Measurements from ENCODE around the gene MARK2.
A peak's percentile ranks its signal among the peaks of the same experiment; 100 is the strongest.

The MARK2 gene

GRCh38 chr11:63837739-63838138, 1.2 kb upstream of the MARK2 start:
- H4K20me1 ChIP-seq (ENCODE audit: control insufficient read depth, insufficient read depth, low read depth, low read length) = peaks cover 20% of the 10 kb centered on the region
- H3K4me3 ChIP-seq (ENCODE audit: low read length) = peak overlapping the region; percentile 88
- H3K9me2 ChIP-seq (replicated peaks; ENCODE audit: control insufficient read depth, low read length) = no peaks in the 10 kb centered on the region
- H3K36me3 ChIP-seq (ENCODE audit: control insufficient read depth, low read length) = peaks cover 40% of the 10 kb centered on the region
- no peaks in the 10 kb centered on the region for H3K9me3 ChIP-seq (ENCODE audit: control insufficient read depth, insufficient read depth, low read length)
- H3K27me3 ChIP-seq (ENCODE audit: control insufficient read depth, low read length) = no peaks in the 10 kb centered on the region
- peaks cover 4% of the 10 kb centered on the region for H3F3A ChIP-seq (ENCODE audit: control insufficient read depth, insufficient read depth)
- TF ChIP-seq CTCF (IDR thresholded peaks at IDR 0.05; ENCODE audit: low read depth, low read length, poor library complexity, severe bottlenecking) (no peak), EZH2phosphoT487 (IDR thresholded peaks at IDR 0.05; ENCODE audit: borderline replicate concordance, low read length) (no peak)
- peak overlapping the region; percentile 67 for H3K27ac ChIP-seq (ENCODE audit: low read depth, low read length)
- H3K4me2 ChIP-seq (ENCODE audit: low read length) = peak overlapping the region; percentile 97
- peaks cover 34% of the 10 kb centered on the region for H3K4me1 ChIP-seq (ENCODE audit: control insufficient read depth, low read length)
- peaks cover 44% of the 10 kb centered on the region for H3K79me2 ChIP-seq (ENCODE audit: control insufficient read depth, low read length)

GRCh38 chr11:63838150-63838677, 696 bp upstream of the MARK2 start:
- Histone ChIP-seq H4K20me1 (ENCODE audit: control insufficient read depth, insufficient read depth, low read depth, low read length) (peaks cover 20% of the 10 kb centered on the region), H3K4me3 (ENCODE audit: low read length) (peak overlapping the region; percentile 88), H3K27ac (ENCODE audit: low read depth, low read length) (peak overlapping the region; percentile 67), H3K9me3 (ENCODE audit: control insufficient read depth, insufficient read depth, low read length) (no peaks in the 10 kb centered on the region), H3K4me2 (ENCODE audit: low read length) (peak overlapping the region; percentile 97), H3K36me3 (ENCODE audit: control insufficient read depth, low read length) (peaks cover 45% of the 10 kb centered on the region), H3K79me2 (ENCODE audit: control insufficient read depth, low read length) (peaks cover 49% of the 10 kb centered on the region), H3K9me2 (replicated peaks; ENCODE audit: control insufficient read depth, low read length) (no peaks in the 10 kb centered on the region), H3F3A (ENCODE audit: control insufficient read depth, insufficient read depth) (peaks cover 4% of the 10 kb centered on the region), H3K27me3 (ENCODE audit: control insufficient read depth, low read length) (no peaks in the 10 kb centered on the region), H3K4me1 (ENCODE audit: control insufficient read depth, low read length) (peaks cover 32% of the 10 kb centered on the region)
- TF ChIP-seq EZH2phosphoT487 (IDR thresholded peaks at IDR 0.05; ENCODE audit: borderline replicate concordance, low read length) (no peak), CTCF (IDR thresholded peaks at IDR 0.05; ENCODE audit: low read depth, low read length, poor library complexity, severe bottlenecking) (no peak)

- H3K27ac ChIP-seq (ENCODE audit: low read depth, low read length) = peak overlapping the region; percentile 51
- H3K79me2 ChIP-seq (ENCODE audit: control insufficient read depth, low read length) = peaks cover 63% of the 10 kb centered on the region
Measured at GRCh38 chr11:63839508-63840355, 822 bp downstream of the MARK2 start.

More at GRCh38 chr11:63839508-63840355, 822 bp downstream of the MARK2 start:
- peaks cover 32% of the 10 kb centered on the region for H3K4me1 ChIP-seq (ENCODE audit: control insufficient read depth, low read length)
- no peaks in the 10 kb centered on the region for H3K27me3 ChIP-seq (ENCODE audit: control insufficient read depth, low read length)
- H3K36me3 ChIP-seq (ENCODE audit: control insufficient read depth, low read length) = peaks cover 57% of the 10 kb centered on the region
- peaks cover 4% of the 10 kb centered on the region for H3F3A ChIP-seq (ENCODE audit: control insufficient read depth, insufficient read depth)
- H4K20me1 ChIP-seq (ENCODE audit: control insufficient read depth, insufficient read depth, low read depth, low read length) = peaks cover 28% of the 10 kb centered on the region
- H3K4me2 ChIP-seq (ENCODE audit: low read length) = peak overlapping the region; percentile 78
- no peaks in the 10 kb centered on the region for H3K9me3 ChIP-seq (ENCODE audit: control insufficient read depth, insufficient read depth, low read length)
- no peak for TF ChIP-seq EZH2phosphoT487 (IDR thresholded peaks at IDR 0.05; ENCODE audit: borderline replicate concordance, low read length)
- no peak for TF ChIP-seq CTCF (IDR thresholded peaks at IDR 0.05; ENCODE audit: low read depth, low read length, poor library complexity, severe bottlenecking)
- H3K4me3 ChIP-seq (ENCODE audit: low read length) = peak overlapping the region; percentile 88
- H3K9me2 ChIP-seq (replicated peaks; ENCODE audit: control insufficient read depth, low read length) = no peaks in the 10 kb centered on the region

All from DOHH2 (cell line).